ENCODE results near the gene MROH8. TPM values are rescaled to one million over a fixed set of nuclear protein-coding genes. Genes with fewer than 3 reads are reported as not detected.

The MROH8 gene
- total RNA-seq, 1 experiment from 2014 or later, result 1.8 TPM

DNA sequence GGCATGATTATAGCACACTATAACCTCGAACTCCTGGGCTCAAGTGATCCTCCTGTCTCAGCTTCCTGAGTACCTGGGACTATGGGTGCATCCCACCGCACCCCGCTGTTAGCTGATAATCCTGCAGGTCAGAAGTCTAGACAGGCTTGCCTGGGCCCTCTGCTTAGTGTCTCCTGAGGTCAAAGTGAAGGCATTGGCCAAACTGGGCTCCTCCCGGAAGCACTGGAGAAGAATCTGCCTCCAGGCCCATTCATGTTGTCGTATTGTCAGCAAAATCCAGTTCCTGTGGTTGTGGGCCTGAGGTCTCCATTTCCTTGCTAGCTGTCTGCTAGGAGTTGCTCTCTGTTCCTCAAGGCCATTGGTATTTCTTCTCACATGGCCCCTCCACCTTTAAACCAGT, 6.3 kb upstream of the MROH8 start:
- POLR2A ChIA-PET, result no interaction called here
- no peak overlapping the region for H3K27ac ChIP-seq (ENCODE audit: low read length)
- H3K27me3 ChIP-seq (ENCODE audit: control insufficient read depth, insufficient read depth, low read length), result no peaks in the 10 kb centered on the region
- H3K9me3 ChIP-seq (ENCODE audit: control insufficient read depth, insufficient read depth, low read depth, low read length), result no peaks in the 10 kb centered on the region
- peaks cover 22% of the 10 kb centered on the region for H3K36me3 ChIP-seq (ENCODE audit: control insufficient read depth, insufficient read depth, low read length)
- peaks cover under 1% of the 10 kb centered on the region; the same call in 1 of the 2 replicates for H3K4me1 ChIP-seq (ENCODE audit: control insufficient read depth, insufficient read depth, low read length)
- no peak overlapping the region for H3K4me3 ChIP-seq (ENCODE audit: low read depth in 2 of 2, low read length in 2 of 2)
- TF ChIP-seq, protein P1, sequence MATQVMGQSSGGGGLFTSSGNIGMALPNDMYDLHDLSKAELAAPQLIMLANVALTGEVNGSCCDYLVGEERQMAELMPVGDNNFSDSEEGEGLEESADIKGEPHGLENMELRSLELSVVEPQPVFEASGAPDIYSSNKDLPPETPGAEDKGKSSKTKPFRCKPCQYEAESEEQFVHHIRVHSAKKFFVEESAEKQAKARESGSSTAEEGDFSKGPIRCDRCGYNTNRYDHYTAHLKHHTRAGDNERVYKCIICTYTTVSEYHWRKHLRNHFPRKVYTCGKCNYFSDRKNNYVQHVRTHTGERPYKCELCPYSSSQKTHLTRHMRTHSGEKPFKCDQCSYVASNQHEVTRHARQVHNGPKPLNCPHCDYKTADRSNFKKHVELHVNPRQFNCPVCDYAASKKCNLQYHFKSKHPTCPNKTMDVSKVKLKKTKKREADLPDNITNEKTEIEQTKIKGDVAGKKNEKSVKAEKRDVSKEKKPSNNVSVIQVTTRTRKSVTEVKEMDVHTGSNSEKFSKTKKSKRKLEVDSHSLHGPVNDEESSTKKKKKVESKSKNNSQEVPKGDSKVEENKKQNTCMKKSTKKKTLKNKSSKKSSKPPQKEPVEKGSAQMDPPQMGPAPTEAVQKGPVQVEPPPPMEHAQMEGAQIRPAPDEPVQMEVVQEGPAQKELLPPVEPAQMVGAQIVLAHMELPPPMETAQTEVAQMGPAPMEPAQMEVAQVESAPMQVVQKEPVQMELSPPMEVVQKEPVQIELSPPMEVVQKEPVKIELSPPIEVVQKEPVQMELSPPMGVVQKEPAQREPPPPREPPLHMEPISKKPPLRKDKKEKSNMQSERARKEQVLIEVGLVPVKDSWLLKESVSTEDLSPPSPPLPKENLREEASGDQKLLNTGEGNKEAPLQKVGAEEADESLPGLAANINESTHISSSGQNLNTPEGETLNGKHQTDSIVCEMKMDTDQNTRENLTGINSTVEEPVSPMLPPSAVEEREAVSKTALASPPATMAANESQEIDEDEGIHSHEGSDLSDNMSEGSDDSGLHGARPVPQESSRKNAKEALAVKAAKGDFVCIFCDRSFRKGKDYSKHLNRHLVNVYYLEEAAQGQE (IDR thresholded peaks at IDR 0.05; ENCODE audit: insufficient read depth in 1 of 2, low read depth in 2 of 2, low read length in 1 of 2), result no peak
- TF ChIP-seq, protein P2, sequence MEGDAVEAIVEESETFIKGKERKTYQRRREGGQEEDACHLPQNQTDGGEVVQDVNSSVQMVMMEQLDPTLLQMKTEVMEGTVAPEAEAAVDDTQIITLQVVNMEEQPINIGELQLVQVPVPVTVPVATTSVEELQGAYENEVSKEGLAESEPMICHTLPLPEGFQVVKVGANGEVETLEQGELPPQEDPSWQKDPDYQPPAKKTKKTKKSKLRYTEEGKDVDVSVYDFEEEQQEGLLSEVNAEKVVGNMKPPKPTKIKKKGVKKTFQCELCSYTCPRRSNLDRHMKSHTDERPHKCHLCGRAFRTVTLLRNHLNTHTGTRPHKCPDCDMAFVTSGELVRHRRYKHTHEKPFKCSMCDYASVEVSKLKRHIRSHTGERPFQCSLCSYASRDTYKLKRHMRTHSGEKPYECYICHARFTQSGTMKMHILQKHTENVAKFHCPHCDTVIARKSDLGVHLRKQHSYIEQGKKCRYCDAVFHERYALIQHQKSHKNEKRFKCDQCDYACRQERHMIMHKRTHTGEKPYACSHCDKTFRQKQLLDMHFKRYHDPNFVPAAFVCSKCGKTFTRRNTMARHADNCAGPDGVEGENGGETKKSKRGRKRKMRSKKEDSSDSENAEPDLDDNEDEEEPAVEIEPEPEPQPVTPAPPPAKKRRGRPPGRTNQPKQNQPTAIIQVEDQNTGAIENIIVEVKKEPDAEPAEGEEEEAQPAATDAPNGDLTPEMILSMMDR (IDR thresholded peaks at IDR 0.05), result no peak
- TF ChIP-seq SIN3A (IDR thresholded peaks at IDR 0.05; ENCODE audit: borderline replicate concordance, insufficient read depth, low read depth, low read length) (no peak), POLR2AphosphoS5 (IDR thresholded peaks at IDR 0.05; ENCODE audit: low read depth, low read length) (no peak), TCF7L2 (IDR thresholded peaks at IDR 0.05; ENCODE audit: low read depth, low read length) (no peak)
- CTCF ChIA-PET, result no interaction called here
- intact Hi-C loops (cut with micrococcal nuclease; ENCODE audit: unreplicated experiment), result no loop called here
- DNase-seq (ENCODE audit: low read depth, low spot score), result no peak
- in situ Hi-C loops (cut with HindIII; ENCODE audit: low pct_unique_long_range_greater_than_20kb, low sequenced_read_pairs), result no loop called here
- ATAC-seq, result no peak
- no TSS peak for BruUV-seq (replicated peaks)

DNA sequence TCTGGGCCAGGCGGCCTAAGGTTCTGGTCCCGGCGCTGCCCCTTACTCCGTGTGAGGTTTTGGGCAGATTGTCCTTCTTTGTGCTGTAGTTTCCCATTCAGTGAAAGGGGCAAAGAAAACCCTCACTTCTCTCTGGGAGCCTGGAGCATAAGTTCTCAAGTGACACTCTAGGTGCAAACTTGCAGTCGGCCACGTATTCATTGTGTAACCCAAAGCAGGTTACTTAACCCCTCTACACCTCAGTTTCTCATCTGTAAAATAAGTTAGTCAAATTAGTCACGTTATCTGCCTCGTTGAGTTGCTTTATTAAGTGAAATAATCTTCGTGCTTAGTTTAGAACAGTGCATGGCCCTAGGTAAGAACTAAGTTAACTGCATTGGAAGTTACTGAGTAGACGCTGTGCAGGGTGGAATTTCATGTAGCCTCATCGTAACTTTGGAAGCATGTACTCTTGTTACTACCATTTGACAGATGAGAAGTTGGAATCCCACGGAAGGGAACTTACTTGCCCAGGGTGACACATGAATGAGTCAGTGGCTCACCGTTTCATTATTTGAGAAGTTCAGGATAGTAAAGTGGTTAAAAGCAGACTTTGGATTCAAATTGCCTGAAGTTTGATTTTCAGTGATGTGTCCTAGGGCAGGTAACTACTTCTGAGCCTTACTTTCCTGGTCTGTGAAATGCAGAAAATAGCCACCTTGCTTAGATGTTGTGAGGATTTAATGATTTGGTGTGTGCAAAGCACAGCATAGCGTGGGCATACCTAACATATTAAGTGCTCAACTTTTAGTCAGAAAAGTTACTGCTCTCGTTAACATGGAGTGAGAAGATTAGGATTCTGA, 556 bp upstream of the MROH8 start:
- DNase-seq (ENCODE audit: low read depth, low spot score) (no peak), ATAC-seq (no peak)
- Histone ChIP-seq H3K36me3 (ENCODE audit: control insufficient read depth, insufficient read depth, low read length) (peaks cover 7% of the 10 kb centered on the region; the same call in 1 of the 2 replicates), H3K27me3 (ENCODE audit: control insufficient read depth, insufficient read depth, low read length) (no peaks in the 10 kb centered on the region), H3K4me1 (ENCODE audit: control insufficient read depth, insufficient read depth, low read length) (peaks cover 13% of the 10 kb centered on the region; the same call in 1 of the 2 replicates), H3K9me3 (ENCODE audit: control insufficient read depth, insufficient read depth, low read depth, low read length) (no peaks in the 10 kb centered on the region), H3K27ac (ENCODE audit: low read length) (peak overlapping the region; percentile 96), H3K4me3 (ENCODE audit: low read depth in 2 of 2, low read length in 2 of 2) (peak overlapping the region; percentile 80 to 97)
- ChIA-PET CTCF (no interaction called here), POLR2A (no interaction called here)
- TF ChIP-seq SIN3A (IDR thresholded peaks at IDR 0.05; ENCODE audit: borderline replicate concordance, insufficient read depth, low read depth, low read length), result no peak
- TF ChIP-seq POLR2AphosphoS5 (IDR thresholded peaks at IDR 0.05; ENCODE audit: low read depth, low read length), result no peak; the same call in 1 of the 2 replicates
- no peak for TF ChIP-seq TCF7L2 (IDR thresholded peaks at IDR 0.05; ENCODE audit: low read depth, low read length)
- TF ChIP-seq, protein P1 (IDR thresholded peaks at IDR 0.05; ENCODE audit: insufficient read depth in 1 of 2, low read depth in 2 of 2, low read length in 1 of 2), result no peak
- TF ChIP-seq, protein P2 (IDR thresholded peaks at IDR 0.05), result no peak
- BruUV-seq (replicated peaks), result no TSS peak
- in situ Hi-C loops (cut with HindIII; ENCODE audit: low pct_unique_long_range_greater_than_20kb, low sequenced_read_pairs), result no loop called here
- intact Hi-C loops (cut with micrococcal nuclease; ENCODE audit: unreplicated experiment), result no loop called here

Measured in Panc1 (cell line).